ENCODE measurements around the gene AGBL2. TPM values are rescaled to one million over a fixed set of nuclear protein-coding genes. Genes with fewer than 3 reads are reported as not detected.

The AGBL2 gene
- polyA plus RNA-seq, 1 experiment, result 2.2 TPM

DNA sequence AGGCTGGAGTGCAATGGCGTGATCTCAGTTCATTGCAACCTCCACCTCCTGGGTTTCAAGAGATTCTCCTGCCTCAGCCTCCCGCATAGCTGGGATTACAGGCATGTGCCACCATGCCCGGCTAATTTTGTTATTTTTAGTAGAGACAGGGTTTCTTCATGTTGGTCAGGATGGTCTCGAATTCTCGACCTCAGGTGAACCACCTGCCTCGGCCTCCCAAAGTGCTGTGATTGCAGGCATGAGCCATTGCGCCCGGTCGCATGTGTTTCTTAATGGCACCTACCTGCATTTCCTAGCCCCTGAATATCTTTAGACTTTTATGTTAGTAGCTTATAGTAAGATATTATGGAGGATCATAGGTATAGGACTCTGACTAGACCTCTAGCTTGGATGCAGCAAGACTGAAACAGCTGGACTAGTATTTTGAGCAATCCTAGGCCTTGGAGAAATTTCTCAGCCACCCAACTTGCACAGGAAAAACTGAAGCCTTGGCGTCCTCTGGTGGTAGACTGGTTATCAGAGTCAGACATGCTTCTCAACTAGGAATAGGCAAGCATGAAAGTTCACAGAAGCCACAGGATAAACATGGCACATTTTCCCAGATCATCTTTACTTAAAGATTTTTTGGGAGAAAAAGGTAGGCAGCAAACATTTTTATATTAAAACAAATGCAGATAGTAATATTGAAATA is 98.3 kb downstream of the AGBL2 start:
- peak; percentile 69 for DNase-seq (ENCODE audit: low read depth, low spot score)
- TF ChIP-seq, protein P1, sequence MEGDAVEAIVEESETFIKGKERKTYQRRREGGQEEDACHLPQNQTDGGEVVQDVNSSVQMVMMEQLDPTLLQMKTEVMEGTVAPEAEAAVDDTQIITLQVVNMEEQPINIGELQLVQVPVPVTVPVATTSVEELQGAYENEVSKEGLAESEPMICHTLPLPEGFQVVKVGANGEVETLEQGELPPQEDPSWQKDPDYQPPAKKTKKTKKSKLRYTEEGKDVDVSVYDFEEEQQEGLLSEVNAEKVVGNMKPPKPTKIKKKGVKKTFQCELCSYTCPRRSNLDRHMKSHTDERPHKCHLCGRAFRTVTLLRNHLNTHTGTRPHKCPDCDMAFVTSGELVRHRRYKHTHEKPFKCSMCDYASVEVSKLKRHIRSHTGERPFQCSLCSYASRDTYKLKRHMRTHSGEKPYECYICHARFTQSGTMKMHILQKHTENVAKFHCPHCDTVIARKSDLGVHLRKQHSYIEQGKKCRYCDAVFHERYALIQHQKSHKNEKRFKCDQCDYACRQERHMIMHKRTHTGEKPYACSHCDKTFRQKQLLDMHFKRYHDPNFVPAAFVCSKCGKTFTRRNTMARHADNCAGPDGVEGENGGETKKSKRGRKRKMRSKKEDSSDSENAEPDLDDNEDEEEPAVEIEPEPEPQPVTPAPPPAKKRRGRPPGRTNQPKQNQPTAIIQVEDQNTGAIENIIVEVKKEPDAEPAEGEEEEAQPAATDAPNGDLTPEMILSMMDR (IDR thresholded peaks at IDR 0.05; ENCODE audit: low read depth, low read length), result peak; percentile 99
- ChIA-PET POLR2A (interaction anchor here (0.5 to 1.3 kb wide), 4 partner anchors 9 to 217 kb away, joined by 3 to 10 read pairs (median 4); no protein-coding TSS in a partner anchor), CTCF (interaction anchor here (0.6 to 4.3 kb wide), 24 partner anchors 9 to 842 kb away, joined by 3 to 39 read pairs (median 4); partner anchors contain the start of genes CELF1, KBTBD4 and NDUFS3)
- Histone ChIP-seq H3K27ac (ENCODE audit: low read depth, low read length) (no peak overlapping the region), H3K9me3 (ENCODE audit: control insufficient read depth, insufficient read depth, low read length) (no peaks in the 10 kb centered on the region), H3K4me3 (ENCODE audit: low read depth, low read length) (no peak overlapping the region), H3K27me3 (ENCODE audit: control insufficient read depth, insufficient read depth, low read length) (no peaks in the 10 kb centered on the region)

DNA sequence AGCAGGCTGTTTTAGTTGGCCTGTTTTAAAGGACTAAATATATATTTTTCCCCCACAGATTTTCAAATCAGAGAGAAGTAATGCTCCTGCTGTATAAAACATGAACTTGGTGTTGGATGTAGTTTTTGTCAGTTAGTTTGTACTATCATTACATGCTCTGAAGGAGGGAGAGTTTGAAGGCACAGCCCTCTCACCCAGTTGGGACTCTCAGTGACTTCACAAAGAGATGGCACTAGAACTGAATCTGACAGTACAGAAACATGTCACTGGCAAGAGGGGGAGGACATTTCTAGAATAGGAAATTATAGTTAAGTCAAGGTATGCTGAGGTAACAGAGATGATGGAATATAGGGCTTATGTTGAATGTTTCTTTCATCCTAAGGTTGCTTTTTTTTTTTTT is 99.9 kb downstream of the AGBL2 start:
- TF ChIP-seq, protein P1 (IDR thresholded peaks at IDR 0.05; ENCODE audit: low read depth, low read length), result no peak
- no peaks in the 10 kb centered on the region for H3K27me3 ChIP-seq (ENCODE audit: control insufficient read depth, insufficient read depth, low read length)
- H3K4me3 ChIP-seq (ENCODE audit: low read depth, low read length), result no peak overlapping the region
- ChIA-PET POLR2A (no interaction called here), CTCF (interaction anchor here (4.3 kb wide), 1 partner anchor 242 kb away, joined by 39 read pairs; no protein-coding TSS in a partner anchor)
- H3K27ac ChIP-seq (ENCODE audit: low read depth, low read length), result no peak overlapping the region
- DNase-seq (ENCODE audit: low read depth, low spot score), result no peak
- no peaks in the 10 kb centered on the region for H3K9me3 ChIP-seq (ENCODE audit: control insufficient read depth, insufficient read depth, low read length)

DNA sequence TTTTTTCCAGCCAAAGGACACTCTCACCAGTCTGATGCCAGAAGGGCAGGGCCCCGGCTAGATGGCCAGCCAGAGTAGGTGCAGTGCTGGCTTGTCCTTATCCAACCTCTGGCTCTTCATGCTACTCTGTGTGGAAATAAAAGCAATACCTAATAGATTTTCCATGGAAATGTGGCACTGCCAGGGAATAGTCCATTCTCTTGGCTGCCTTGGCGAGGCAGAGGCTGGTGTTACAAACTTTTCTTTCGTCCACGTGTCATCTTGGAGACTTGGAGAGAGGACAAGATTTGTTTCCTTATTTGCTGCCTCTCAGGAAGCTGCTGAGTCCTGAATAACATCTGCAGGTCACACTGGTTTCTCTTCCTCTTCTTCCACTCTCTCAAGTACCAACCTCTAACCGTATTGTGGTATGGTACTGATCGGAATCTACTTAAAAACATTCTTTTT is 103.8 kb downstream of the AGBL2 start:
- H3K9me3 ChIP-seq (ENCODE audit: control insufficient read depth, insufficient read depth, low read length), result no peaks in the 10 kb centered on the region
- POLR2A ChIA-PET, result no interaction called here
- H3K27ac ChIP-seq (ENCODE audit: low read depth, low read length), result no peak overlapping the region
- no peak for DNase-seq (ENCODE audit: low read depth, low spot score)
- TF ChIP-seq, protein P1 (IDR thresholded peaks at IDR 0.05; ENCODE audit: low read depth, low read length), result no peak
- CTCF ChIA-PET, result no interaction called here
- no peaks in the 10 kb centered on the region for H3K27me3 ChIP-seq (ENCODE audit: control insufficient read depth, insufficient read depth, low read length)
- H3K4me3 ChIP-seq (ENCODE audit: low read depth, low read length), result no peak overlapping the region

DNA sequence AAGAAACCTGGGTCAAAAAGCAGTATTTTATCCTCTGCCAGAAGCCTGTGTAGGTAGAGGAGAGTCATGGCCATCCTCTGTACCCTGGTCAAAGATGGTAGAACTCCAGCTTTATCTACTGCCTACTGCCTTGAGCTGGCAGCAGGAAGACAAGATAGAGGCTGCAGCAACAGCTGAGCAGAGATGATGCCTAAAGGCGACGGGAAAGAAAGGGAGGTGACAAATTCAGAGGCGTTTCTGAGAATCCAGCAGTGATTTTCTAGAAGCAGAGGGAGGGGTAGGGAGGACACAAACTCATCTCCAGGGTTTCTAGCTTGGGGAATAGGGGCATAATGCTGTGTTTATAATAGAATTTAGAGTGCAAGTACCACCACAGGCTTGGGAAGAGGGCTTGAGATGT is 105.5 kb downstream of the AGBL2 start:
- H3K9me3 ChIP-seq (ENCODE audit: control insufficient read depth, insufficient read depth, low read length), result no peaks in the 10 kb centered on the region
- TF ChIP-seq, protein P1 (IDR thresholded peaks at IDR 0.05; ENCODE audit: low read depth, low read length), result no peak
- no peak overlapping the region for H3K27ac ChIP-seq (ENCODE audit: low read depth, low read length)
- ChIA-PET CTCF (no interaction called here), POLR2A (interaction anchor here (0.6 kb wide), 1 partner anchor 38 kb away, joined by 3 read pairs; no protein-coding TSS in a partner anchor)
- H3K27me3 ChIP-seq (ENCODE audit: control insufficient read depth, insufficient read depth, low read length), result no peaks in the 10 kb centered on the region
- no peak overlapping the region for H3K4me3 ChIP-seq (ENCODE audit: low read depth, low read length)
- no peak for DNase-seq (ENCODE audit: low read depth, low spot score)

Small RNA genes within 50 kb of the gene (small RNA-seq; reads per million reads assigned to genes)
- gene RF00019 (ENCODE audit: insufficient read length, low read depth), result not detected

Other genes starting within 250 kb of the AGBL2 start
- gene CELF1, start 162.2 kb downstream of the AGBL2 start, polyA plus RNA-seq (2011; rRNA removed), result 87.2 and 87.5 TPM in 2 replicates
- gene PTPMT1, start 149.8 kb downstream of the AGBL2 start, polyA plus RNA-seq (2011; rRNA removed), result 39.2 and 39.5 TPM in 2 replicates
- 19.5 and 20.0 TPM in 2 replicates for gene KBTBD4, start 136.4 kb downstream of the AGBL2 start, polyA plus RNA-seq (2011; rRNA removed)
- 103 and 106 TPM in 2 replicates for gene NDUFS3, start 136.3 kb downstream of the AGBL2 start, polyA plus RNA-seq (2011; rRNA removed)
- not detected in 2 replicates for gene FAM180B, start 128.7 kb downstream of the AGBL2 start, polyA plus RNA-seq (2011; rRNA removed)
- gene C1QTNF4, start 121.0 kb downstream of the AGBL2 start, polyA plus RNA-seq (2011; rRNA removed), result 0.14 and 0.19 TPM in 2 replicates
- gene MTCH2, start 72.8 kb downstream of the AGBL2 start, polyA plus RNA-seq (2011; rRNA removed), result 175 and 194 TPM in 2 replicates
- 60.6 and 74.2 TPM in 2 replicates for gene FNBP4, start 52.0 kb upstream of the AGBL2 start, polyA plus RNA-seq (2011; rRNA removed)
- 26.8 and 31.3 TPM in 2 replicates for gene NUP160, start 133.0 kb upstream of the AGBL2 start, polyA plus RNA-seq (2011; rRNA removed)